Activated CD8-positive, alpha-beta memory T cell treated with anti-CD3 and anti-CD28 coated beads, Interleukin-2, amount 50 U/mL, for 24 hours (primary cell): Measurements from ENCODE around the gene DTHD1.

Experiments used
- DNase-seq: peaks from one replicate; pipeline ENCODE4 v3.0.0-alpha.2; 2020; ENCODE audit errors: extremely low read depth

Gene DTHD1

GRCh38 chr4:36343501-36344175, 62.2 kb downstream of the DTHD1 start:
- no peak for DNase-seq

- no peak for DNase-seq
Observed at GRCh38 chr4:36348403-36348938, 67.1 kb downstream of the DTHD1 start.

- no peak for DNase-seq
Observed at GRCh38 chr4:36349938-36350549, 68.6 kb downstream of the DTHD1 start.

- peak; percentile 47 for DNase-seq
Observed at GRCh38 chr4:36351082-36351666, 69.8 kb downstream of the DTHD1 start.

GRCh38 chr4:36353998-36354397, 72.6 kb downstream of the DTHD1 start:
- no peak for DNase-seq

- DNase-seq, result no peak
Observed at GRCh38 chr4:36358173-36358572, 76.8 kb downstream of the DTHD1 start.

- no peak for DNase-seq
Observed at GRCh38 chr4:36360755-36361154, 79.3 kb downstream of the DTHD1 start.

- no peak for DNase-seq
Observed at GRCh38 chr4:36363024-36363423, 81.6 kb downstream of the DTHD1 start.

- DNase-seq, result no peak
Observed at GRCh38 chr4:36374836-36375511, 93.6 kb downstream of the DTHD1 start.

- no peak for DNase-seq
Observed at GRCh38 chr4:36385951-36386571, 104.6 kb downstream of the DTHD1 start.

- no peak for DNase-seq
Observed at GRCh38 chr4:36386691-36387090, 105.3 kb downstream of the DTHD1 start.

- DNase-seq, result no peak
Observed at GRCh38 chr4:36388710-36389109, 107.3 kb downstream of the DTHD1 start.

- DNase-seq, result no peak
Observed at GRCh38 chr4:36391411-36391810, 110.0 kb downstream of the DTHD1 start.

- no peak for DNase-seq
Observed at GRCh38 chr4:36392024-36392423, 110.6 kb downstream of the DTHD1 start.

GRCh38 chr4:36392916-36393315, 111.5 kb downstream of the DTHD1 start:
- DNase-seq, result no peak
